Stimulated activated CD4-positive, alpha-beta T cell treated with anti-CD3 and anti-CD28 coated beads, Interleukin-1b, Interleukin-23, amount 100 ng/mL, for 4 hours (primary cell): ENCODE data around the gene SCG3.

Experiments used
- DNase-seq, 2 donors: peaks; one replicate each; pipeline ENCODE4 v3.0.0-alpha.2; 2020; ENCODE audit warnings: low read depth in 2 of 2

SCG3 gene

DNA sequence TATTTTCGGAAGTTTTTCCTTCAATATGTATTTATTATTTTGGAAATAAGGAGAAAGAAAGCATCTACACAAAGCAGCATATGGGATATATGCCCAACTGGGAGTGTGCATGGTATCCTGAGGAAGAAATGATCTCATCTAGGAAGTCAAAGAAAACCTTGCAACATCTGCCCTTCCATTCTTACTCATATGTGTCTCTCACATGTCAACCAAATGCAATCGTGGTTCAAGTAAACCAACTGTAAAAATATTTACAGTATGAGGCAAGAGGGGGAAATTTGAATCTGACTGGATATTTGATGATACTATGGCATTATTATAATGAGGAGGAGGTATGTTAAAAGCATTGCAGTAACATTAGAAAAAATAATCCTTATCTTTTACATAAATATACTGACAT is 3.2 kb upstream of the SCG3 start:
- no peak for DNase-seq

- no peak for DNase-seq
Observed at GRCh38 chr15:51680321-51680720, 982 bp upstream of the SCG3 start.

GRCh38 chr15:51687565-51687964 is 6.3 kb downstream of the SCG3 start:
- no peak for DNase-seq

- DNase-seq = no peak
Observed at GRCh38 chr15:51688863-51689262, 7.6 kb downstream of the SCG3 start.

DNA sequence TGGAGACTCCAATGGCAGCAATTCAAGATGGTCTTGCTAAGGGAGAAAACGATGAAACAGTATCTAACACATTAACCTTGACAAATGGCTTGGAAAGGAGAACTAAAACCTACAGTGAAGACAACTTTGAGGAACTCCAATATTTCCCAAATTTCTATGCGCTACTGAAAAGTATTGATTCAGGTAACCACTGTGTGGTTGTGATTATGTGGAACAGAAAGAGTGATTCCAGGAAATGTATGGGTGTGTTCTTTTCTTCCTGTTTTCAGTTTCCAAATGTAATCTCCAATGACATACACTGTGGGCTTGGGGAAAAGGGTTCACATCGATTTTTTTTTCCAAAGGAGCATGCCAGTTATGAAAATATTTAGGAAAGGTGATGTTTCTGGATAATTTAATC is 10.9 kb downstream of the SCG3 start:
- DNase-seq = no peak

DNA sequence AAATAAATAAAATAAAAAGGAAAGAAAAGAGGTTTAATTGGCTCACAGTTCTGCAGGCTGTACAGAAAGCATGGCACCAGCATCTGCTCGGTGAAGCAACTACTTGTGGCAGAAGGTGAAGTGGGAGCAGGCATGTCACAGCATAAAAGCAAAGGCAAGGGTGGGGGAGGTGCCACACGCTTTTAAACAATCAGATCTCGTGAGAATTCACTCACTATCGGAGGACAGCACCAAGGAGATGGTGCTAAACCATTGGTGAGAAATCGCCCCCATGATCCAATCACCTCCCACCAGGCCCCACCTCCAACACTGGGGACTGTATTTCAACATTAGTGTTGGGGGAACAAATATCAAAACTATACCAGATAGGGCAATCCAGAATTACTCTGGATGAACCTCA is 15.3 kb downstream of the SCG3 start:
- DNase-seq = no peak

GRCh38 chr15:51697163-51697562 is 15.9 kb downstream of the SCG3 start:
- no peak for DNase-seq

DNA sequence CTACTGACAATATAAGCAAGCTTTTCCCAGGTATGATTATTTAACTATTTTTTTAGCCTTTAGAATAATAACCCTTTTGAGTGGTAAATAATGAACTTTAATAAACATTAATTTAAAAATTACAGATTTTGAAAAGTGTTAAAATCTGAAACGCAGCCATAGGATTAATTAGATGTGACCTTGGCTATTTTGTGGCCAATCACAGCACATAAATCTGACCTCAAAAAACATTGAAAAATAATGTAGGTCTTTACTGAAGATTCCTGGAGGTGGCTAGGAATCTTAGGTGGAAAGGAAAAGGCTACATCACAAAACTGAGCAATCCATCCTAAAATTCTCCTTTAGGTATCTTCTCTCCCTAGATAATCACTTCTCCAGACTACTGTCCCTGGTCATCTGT is 18.1 kb downstream of the SCG3 start:
- no peak for DNase-seq

- DNase-seq = no peak
Observed at GRCh38 chr15:51702710-51703109, 21.4 kb downstream of the SCG3 start.

GRCh38 chr15:51706291-51706690 is 25.0 kb downstream of the SCG3 start:
- DNase-seq = no peak

DNA sequence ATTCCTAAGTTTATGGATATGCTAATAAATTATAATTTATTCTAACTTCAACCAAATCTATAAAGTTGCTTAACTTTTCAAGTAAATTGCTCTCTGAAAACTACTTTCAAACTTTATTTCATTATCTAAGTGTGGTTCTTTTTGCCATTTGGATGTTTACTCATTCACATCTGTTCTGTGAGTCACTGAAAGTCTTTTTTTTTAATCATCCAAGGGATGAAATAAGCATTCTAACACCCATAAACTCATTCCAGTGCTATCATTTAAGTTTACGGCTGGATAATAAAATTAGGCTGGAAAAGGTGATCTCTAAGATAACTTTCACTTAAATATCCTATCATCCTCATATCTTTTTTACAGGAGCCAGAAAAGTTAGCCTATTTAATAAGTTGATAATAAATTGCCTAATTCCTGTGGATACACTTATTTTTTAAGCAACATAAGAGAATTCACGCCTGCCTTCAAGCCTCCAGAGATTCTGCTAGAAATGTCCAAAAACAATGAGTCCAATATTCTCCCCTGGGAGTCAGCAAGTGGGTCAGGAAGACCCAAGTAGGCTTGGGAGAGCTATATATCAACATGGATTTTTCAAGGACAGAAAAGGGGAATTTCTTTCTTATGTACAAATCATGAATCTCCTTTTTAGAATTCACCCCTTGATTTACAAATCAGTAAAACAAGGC is 25.8 kb downstream of the SCG3 start:
- no peak for DNase-seq

DNA sequence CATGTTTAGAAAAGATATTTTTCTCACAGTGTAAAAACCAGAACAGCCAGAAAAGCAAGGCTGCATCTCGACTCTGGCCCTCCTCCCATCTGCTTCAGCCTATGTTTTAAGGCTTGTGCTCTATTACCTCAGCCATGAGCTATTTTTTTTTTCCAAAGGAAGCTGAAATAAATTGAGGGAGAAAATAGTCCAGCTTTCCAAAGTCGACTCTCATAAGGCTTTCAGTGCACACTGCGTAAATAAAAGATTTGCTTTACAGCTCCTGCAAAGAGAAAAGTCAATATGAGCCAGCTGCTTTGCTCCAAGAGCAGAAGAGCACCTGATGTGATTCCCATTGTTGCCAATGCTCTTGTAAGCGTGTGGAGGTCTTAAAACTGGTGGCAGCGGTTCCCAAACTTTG is 26.7 kb downstream of the SCG3 start:
- DNase-seq = no peak

DNA sequence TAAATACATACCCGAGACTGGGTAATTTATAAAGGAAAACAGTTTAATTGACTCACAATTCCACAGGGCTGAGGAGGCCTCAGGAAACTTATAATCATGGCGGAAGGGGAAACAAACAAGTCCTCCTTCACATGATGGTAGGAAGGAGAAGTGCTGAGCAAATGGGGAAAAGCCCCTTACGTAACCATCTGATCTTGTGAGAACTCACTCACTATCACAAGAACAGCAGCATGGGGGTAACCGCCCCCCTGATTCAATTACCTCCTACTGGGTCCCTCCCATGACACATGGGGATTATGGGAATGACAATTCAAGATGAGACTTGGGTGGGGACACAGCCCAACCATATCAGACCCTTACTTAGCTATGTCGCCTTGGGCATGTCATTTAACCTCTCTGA is 27.7 kb downstream of the SCG3 start:
- no peak for DNase-seq

- no peak for DNase-seq
Observed at GRCh38 chr15:51714162-51714561, 32.9 kb downstream of the SCG3 start.

DNA sequence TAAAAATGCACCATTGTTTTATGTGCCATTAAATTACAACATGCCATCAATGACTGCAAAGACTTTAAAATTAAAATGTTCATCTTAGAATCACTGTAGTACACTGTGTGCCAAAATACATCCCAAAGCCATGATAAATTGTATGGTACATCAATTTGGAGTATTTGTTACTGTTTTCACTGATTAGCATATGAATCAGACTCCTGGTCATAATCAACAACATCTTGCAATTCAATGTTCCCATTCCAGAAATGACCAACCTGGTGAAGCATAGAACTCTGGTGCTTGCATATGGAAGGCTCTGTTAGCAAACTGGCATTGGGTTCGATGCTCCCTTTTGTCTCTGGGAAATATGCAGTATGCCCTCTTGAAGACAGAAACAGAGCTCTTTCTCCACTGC is 33.6 kb downstream of the SCG3 start:
- no peak for DNase-seq

DNA sequence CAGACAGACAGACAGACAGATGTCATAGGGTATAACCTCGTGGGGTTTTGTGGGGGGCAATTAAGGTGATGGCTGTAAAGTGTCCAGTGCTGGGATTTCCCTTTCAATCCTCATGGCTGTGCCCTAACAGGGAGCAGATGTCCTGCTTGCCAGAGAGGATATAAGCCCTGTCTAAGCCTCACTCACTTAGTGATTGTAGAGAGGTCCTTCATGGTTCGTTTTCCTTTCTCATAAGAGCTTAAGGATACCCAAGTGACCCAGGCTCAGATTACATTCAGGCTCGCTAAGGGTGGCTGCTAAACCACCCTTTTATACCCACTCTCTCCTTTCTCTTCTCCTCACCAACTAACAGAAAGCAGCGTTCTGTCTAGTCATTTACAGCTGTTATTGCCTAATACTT is 36.9 kb downstream of the SCG3 start:
- DNase-seq = no peak

GRCh38 chr15:51718746-51719145 is 37.4 kb downstream of the SCG3 start:
- DNase-seq = no peak

DNA sequence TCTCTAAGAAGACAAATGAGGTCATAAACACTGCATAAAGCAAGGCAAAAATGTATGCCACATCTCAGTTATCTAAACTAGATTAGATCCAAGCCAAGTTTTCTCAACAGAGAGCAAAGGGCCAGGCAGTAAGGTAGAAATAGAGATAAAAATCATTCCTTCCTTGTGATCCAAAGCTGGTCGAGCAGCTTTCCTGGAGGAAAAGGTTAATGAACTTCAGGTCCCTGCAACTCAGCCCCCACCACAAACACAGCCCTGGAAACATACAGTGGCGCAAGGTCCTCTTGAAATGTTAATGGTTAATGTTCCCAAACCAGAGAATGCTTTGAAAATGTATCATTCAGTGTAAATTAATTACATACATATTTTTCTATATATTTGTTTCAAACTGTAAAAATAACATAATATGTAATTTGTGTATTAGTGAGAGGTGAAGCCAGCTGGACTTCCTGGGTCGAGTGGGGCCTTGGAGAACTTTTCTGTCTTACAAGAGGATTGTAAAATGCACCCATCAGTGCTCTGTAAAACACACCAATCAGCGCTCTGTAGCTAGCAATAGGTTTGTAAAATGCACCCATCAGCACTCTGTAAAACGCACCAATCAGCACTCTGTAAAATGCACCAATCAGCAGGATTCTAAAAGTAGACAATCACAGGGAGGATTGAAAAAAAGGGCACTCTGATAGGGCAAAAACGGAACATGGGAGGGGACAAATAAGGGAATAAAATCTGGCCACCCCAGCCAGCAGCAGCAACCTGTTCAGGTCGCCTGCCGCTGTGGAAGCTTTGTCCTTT is 39.1 kb downstream of the SCG3 start:
- DNase-seq = no peak

DNA sequence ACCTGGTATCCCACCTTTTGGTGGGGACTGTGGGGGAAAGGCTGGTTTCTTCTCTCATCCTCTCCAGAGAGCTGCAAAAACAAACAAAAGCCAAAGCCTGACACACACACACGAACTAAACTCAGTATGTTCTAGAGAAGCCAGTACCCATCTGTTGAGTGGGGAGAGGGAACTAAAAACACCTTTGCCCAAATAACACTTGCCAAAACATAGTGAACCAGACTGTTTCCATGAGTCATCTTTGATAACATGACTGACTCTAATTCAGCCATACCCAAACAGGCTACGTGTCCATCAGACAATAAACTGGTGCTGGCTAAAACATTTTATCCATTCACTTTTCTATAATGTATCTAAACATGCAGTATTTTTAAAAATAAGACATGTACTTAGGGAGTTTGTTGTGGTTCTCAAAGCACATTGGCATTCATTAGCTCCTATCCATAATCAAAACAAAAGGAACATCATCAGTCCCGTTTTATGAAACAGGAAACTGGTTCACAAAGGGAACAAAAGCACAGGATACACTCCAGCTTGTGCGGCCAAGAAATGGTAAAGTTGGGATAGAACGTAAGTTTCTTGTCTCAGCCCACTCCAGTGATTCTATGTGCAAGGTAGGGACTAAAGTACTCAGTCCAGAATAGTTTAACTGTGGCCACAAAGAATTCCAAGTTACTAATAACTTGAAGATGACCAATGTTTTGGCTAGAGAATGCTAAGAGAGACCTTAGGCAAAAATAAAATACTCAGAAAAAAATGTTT is 40.1 kb downstream of the SCG3 start:
- no peak for DNase-seq

DNA sequence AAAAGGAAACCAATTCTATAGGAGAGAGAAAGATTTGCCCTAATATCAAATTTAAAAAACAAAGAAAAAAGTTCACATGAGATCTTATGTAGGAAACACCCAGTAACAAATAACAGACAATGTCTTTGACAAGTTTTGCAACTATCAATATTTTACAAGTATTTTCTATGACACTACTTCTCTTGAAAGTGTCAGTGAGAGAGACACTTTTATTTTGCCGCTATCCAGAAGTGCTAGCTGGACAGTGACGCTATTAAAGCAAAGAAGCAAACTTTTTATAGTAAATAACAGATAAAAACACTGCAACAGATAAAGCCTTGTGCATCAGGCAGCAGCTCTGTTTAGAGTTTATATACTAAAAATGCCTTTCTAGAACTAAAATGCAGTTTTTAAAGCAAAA is 42.9 kb downstream of the SCG3 start:
- DNase-seq = no peak

DNA sequence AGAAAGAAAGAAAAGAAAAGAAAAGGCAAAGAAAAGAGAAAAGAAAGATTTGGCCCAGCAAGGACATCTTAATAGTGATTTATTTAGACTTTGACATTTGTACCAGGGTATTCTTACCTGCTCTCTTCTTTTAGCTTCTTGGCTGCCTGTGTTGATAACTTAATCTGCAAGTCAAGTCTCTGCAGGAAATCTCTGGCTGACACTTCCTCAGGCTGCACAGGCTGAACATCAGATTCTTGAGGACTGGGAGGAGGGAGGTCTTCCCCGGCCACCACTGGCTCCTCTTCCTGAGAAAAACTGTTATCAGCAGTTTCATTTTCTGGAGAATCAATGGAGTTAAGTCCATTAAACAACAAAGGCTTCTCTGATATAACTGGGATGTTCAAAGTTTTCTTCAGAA is 43.4 kb downstream of the SCG3 start:
- DNase-seq = no peak

DNA sequence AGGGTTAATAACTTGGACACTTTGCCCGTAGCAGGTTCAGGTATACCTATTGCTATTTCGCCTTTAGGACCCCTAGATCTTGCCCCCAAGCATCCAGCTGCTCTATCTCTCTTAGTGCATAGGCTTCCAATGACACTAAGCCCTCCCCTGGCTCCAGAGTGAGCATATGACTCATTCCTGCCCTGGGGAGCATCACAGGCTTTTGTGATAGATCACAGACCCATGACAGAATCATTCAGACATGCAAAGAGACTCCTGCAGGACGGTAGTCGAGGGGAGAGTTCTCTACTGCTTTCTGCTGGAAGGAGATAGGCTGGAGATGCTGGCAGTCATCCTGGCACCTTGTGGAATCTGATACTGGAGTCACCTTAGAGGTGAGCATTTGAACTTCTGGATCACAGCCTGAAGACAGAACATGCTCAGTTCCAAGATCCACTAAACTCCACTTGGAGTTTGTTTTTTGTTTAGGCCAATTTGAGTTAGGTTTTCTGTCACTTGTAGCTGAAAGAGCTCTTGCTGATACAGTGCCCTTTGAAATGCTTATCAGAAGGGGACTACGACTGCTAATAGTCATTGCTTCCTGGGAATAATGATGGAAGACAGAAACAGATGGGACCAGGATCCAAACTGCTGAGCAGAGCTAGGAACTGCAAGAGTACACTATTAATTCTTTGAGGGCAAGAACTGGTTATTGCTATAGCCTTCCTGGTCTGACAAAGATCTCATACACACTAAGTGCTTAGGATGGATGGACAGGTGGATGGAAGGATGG is 45.2 kb downstream of the SCG3 start:
- DNase-seq = peak in 1 of 2 donors; percentile 43
